IPS-20b (cell line): ENCODE measurements around the gene MGAT1.

Experiments used
- H3K27ac ChIP-seq: one replicate; pipeline ENCODE4 v1.5.1; 2013; ENCODE audit warnings: low read length
- H3K27me3 ChIP-seq: 2 replicates; pipeline ENCODE4 v1.6.1; 2013; ENCODE audit warnings: mild to moderate bottlenecking, low read length, inconsistent platforms; ENCODE audit not compliant: insufficient read depth
- H3K36me3 ChIP-seq: 2 replicates; pipeline ENCODE4 v1.6.1; 2013; ENCODE audit warnings: low read depth, mild to moderate bottlenecking, inconsistent platforms, low read length, moderate library complexity; ENCODE audit not compliant: insufficient read depth
- H3K4me1 ChIP-seq: 2 replicates; pipeline ENCODE4 v1.6.1; 2013; ENCODE audit warnings: mild to moderate bottlenecking, control low read depth, inconsistent platforms, low read length, moderate library complexity; ENCODE audit not compliant: insufficient read depth
- H3K4me3 ChIP-seq: 2 replicates; pipeline ENCODE4 v1.5.1; 2013; ENCODE audit warnings: mild to moderate bottlenecking, low read length, inconsistent platforms
- H3K9ac ChIP-seq: 2 replicates; pipeline ENCODE4 v1.6.1; 2013; ENCODE audit warnings: low read depth, mild to moderate bottlenecking, inconsistent platforms, low read length, moderate library complexity
- H3K9me3 ChIP-seq: 2 replicates; pipeline ENCODE4 v1.6.1; 2013; ENCODE audit warnings: mild to moderate bottlenecking, low read depth, low read length, inconsistent platforms; ENCODE audit not compliant: insufficient read depth

MGAT1 gene

GRCh38 chr5:180823346-180823745 is 20.7 kb upstream of the MGAT1 start:
- Histone ChIP-seq H3K36me3 (no peaks in the 10 kb centered on the region), H3K4me1 (no peaks in the 10 kb centered on the region), H3K27ac (no peak overlapping the region), H3K4me3 (no peak overlapping the region), H3K27me3 (peaks cover 9% of the 10 kb centered on the region; the same call in 1 of the 2 replicates), H3K9me3 (no peaks in the 10 kb centered on the region), H3K9ac (no peak overlapping the region)

- H3K27ac ChIP-seq: no peak overlapping the region
- no peaks in the 10 kb centered on the region for H3K36me3 ChIP-seq
- peaks cover 5% of the 10 kb centered on the region; the same call in 1 of the 2 replicates for H3K27me3 ChIP-seq
- H3K4me3 ChIP-seq: no peak overlapping the region
- no peaks in the 10 kb centered on the region for H3K9me3 ChIP-seq
- H3K9ac ChIP-seq: no peak overlapping the region
- H3K4me1 ChIP-seq: peaks cover 11% of the 10 kb centered on the region
Measured at GRCh38 chr5:180821538-180821937, 18.9 kb upstream of the MGAT1 start.

GRCh38 chr5:180820788-180821321 is 18.2 kb upstream of the MGAT1 start:
- Histone ChIP-seq H3K4me1 (peaks cover 12% of the 10 kb centered on the region), H3K4me3 (no peak overlapping the region), H3K27me3 (peaks cover 1% of the 10 kb centered on the region; the same call in 1 of the 2 replicates), H3K9me3 (no peaks in the 10 kb centered on the region), H3K27ac (no peak overlapping the region), H3K9ac (no peak overlapping the region), H3K36me3 (no peaks in the 10 kb centered on the region)

GRCh38 chr5:180818677-180819341 is 16.2 kb upstream of the MGAT1 start:
- no peaks in the 10 kb centered on the region for H3K27me3 ChIP-seq
- H3K4me1 ChIP-seq: peaks cover 12% of the 10 kb centered on the region
- no peaks in the 10 kb centered on the region for H3K36me3 ChIP-seq
- no peaks in the 10 kb centered on the region for H3K9me3 ChIP-seq
- no peak overlapping the region for H3K4me3 ChIP-seq
- H3K9ac ChIP-seq: no peak overlapping the region
- H3K27ac ChIP-seq: no peak overlapping the region

- H3K4me1 ChIP-seq: peaks cover 12% of the 10 kb centered on the region
- no peak overlapping the region for H3K9ac ChIP-seq
- no peaks in the 10 kb centered on the region for H3K9me3 ChIP-seq
- no peak overlapping the region for H3K27ac ChIP-seq
- no peak overlapping the region for H3K4me3 ChIP-seq
- no peaks in the 10 kb centered on the region for H3K27me3 ChIP-seq
- no peaks in the 10 kb centered on the region for H3K36me3 ChIP-seq
Measured at GRCh38 chr5:180817893-180818674, 15.5 kb upstream of the MGAT1 start.

GRCh38 chr5:180816608-180817534 is 14.3 kb upstream of the MGAT1 start:
- no peak overlapping the region for H3K9ac ChIP-seq

GRCh38 chr5:180815293-180815917 is 12.8 kb upstream of the MGAT1 start:
- Histone ChIP-seq H3K9me3 (no peaks in the 10 kb centered on the region), H3K4me3 (no peak overlapping the region), H3K4me1 (peaks cover 16% of the 10 kb centered on the region), H3K27ac (no peak overlapping the region), H3K36me3 (no peaks in the 10 kb centered on the region), H3K9ac (no peak overlapping the region), H3K27me3 (no peaks in the 10 kb centered on the region)

More at GRCh38 chr5:180816608-180817534, 14.3 kb upstream of the MGAT1 start:
- Histone ChIP-seq H3K4me1 (peaks cover 12% of the 10 kb centered on the region), H3K36me3 (no peaks in the 10 kb centered on the region), H3K27me3 (no peaks in the 10 kb centered on the region), H3K4me3 (no peak overlapping the region), H3K27ac (no peak overlapping the region), H3K9me3 (no peaks in the 10 kb centered on the region)

- Histone ChIP-seq H3K36me3 (no peaks in the 10 kb centered on the region), H3K4me1 (peaks cover 27% of the 10 kb centered on the region), H3K27ac (no peak overlapping the region), H3K4me3 (no peak overlapping the region), H3K9ac (no peak overlapping the region), H3K9me3 (no peaks in the 10 kb centered on the region), H3K27me3 (no peaks in the 10 kb centered on the region)
Measured at GRCh38 chr5:180813420-180813819, 10.8 kb upstream of the MGAT1 start.

GRCh38 chr5:180811623-180812124 is 9.1 kb upstream of the MGAT1 start:
- H3K4me1 ChIP-seq: peaks cover 25% of the 10 kb centered on the region
- H3K9ac ChIP-seq: peak overlapping the region; percentile 96; the same call in 1 of the 2 replicates
- H3K4me3 ChIP-seq: peak overlapping the region; percentile 95
- H3K27ac ChIP-seq: no peak overlapping the region
- H3K27me3 ChIP-seq: no peaks in the 10 kb centered on the region
- H3K36me3 ChIP-seq: peaks cover 9% of the 10 kb centered on the region
- H3K9me3 ChIP-seq: no peaks in the 10 kb centered on the region

- Histone ChIP-seq H3K9me3 (no peaks in the 10 kb centered on the region), H3K27me3 (no peaks in the 10 kb centered on the region), H3K36me3 (peaks cover 12% of the 10 kb centered on the region), H3K27ac (no peak overlapping the region), H3K4me1 (peaks cover 22% of the 10 kb centered on the region), H3K4me3 (peak overlapping the region; percentile 95), H3K9ac (peak overlapping the region; percentile 96; the same call in 1 of the 2 replicates)
Measured at GRCh38 chr5:180810959-180811622, 8.5 kb upstream of the MGAT1 start.
